HFFc6 (cell line): ENCODE results near the gene WDR33. TPM values are rescaled to one million over a fixed set of nuclear protein-coding genes. Genes with fewer than 3 reads are reported as not detected.

ENCODE experiments used
- DNase-seq: peaks from one replicate; pipeline ENCODE4 v3.0.0-alpha.2; 2018
- H3K27ac Mint-ChIP-seq: 2 replicates; pipeline ENCODE4 v1.8.0; 2020; ENCODE audit warnings: mild to moderate bottlenecking, mixed read lengths
- H3K27me3 Mint-ChIP-seq: 2 replicates; pipeline ENCODE4 v1.8.0; 2021; ENCODE audit warnings: mild to moderate bottlenecking, moderate library complexity, mixed read lengths; ENCODE audit not compliant: insufficient read depth
- H3K36me3 Mint-ChIP-seq: 2 replicates; pipeline ENCODE4 v1.8.0; 2021; ENCODE audit warnings: low read depth, mixed read lengths
- H3K4me1 Mint-ChIP-seq: 2 replicates; pipeline ENCODE4 v1.8.0; 2020; ENCODE audit warnings: low read depth, mixed read lengths
- H3K4me3 Mint-ChIP-seq: 2 replicates; pipeline ENCODE4 v1.8.0; 2020; ENCODE audit warnings: mild to moderate bottlenecking, moderate library complexity, mixed read lengths
- H3K9me3 Mint-ChIP-seq: 2 replicates; pipeline ENCODE4 v1.8.0; 2020; ENCODE audit warnings: mild to moderate bottlenecking, mixed read lengths
- total RNA-seq, 6 experiments: library from RNA; stranded (reverse); fragmentation: NEBNext Ultra II Directional; extraction: Animal tissue kit (Norgen Biotek cat#: 25700); gene quantifications; 2 replicates in 1 of 6; 3 replicates in 5 of 6; pipeline ENCODE4 v1.2.3, GENCODE V29; 2021
- TF ChIP-seq, protein P1 (sequence below): fragments of 200-600 bp; sonication (generic); IDR thresholded peaks from 2 replicates; pipeline ENCODE4 v1.5.0; 2021; ENCODE audit warnings: antibody characterized with exemption, mild to moderate bottlenecking

WDR33 gene
- total RNA-seq, 6 experiments from 2014 or later: 36.3 to 40.1 (median 39.4) TPM

DNA sequence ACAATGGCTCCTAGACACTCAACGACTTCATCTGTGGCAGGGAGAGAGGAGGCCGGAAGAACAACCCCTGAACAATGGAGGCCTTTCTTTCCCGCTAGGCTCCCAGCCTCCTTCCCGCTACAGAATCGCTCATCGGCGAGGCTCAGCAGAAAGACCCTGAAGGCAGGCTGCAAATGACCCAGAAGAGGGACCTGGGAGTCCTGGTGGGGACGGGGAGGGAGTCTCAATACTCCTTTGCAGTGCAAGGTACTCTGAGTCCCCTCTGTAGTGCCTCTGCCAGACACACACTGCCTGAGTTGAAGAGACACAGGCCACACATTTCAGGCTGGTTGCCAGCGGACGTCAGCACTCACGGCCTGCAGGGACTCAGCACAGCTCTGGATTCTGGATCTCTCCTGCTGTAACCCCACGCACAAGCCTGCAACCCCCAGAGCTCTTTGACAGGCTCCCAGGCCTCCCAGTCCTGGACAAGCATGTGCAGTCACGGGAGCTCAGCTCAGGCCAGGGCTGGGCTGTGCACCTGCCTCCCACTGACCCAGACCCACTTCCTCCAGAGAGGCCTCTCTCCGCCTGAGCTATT is 158.9 kb downstream of the WDR33 start:
- TF ChIP-seq, protein P1, sequence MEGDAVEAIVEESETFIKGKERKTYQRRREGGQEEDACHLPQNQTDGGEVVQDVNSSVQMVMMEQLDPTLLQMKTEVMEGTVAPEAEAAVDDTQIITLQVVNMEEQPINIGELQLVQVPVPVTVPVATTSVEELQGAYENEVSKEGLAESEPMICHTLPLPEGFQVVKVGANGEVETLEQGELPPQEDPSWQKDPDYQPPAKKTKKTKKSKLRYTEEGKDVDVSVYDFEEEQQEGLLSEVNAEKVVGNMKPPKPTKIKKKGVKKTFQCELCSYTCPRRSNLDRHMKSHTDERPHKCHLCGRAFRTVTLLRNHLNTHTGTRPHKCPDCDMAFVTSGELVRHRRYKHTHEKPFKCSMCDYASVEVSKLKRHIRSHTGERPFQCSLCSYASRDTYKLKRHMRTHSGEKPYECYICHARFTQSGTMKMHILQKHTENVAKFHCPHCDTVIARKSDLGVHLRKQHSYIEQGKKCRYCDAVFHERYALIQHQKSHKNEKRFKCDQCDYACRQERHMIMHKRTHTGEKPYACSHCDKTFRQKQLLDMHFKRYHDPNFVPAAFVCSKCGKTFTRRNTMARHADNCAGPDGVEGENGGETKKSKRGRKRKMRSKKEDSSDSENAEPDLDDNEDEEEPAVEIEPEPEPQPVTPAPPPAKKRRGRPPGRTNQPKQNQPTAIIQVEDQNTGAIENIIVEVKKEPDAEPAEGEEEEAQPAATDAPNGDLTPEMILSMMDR: no peak
- peak; percentile 15 for DNase-seq
- H3K36me3 Mint-ChIP-seq: no peaks in the 10 kb centered on the region; the same call in 1 of the 2 replicates
- no peaks in the 10 kb centered on the region; the same call in none of the 2 replicates for H3K27me3 Mint-ChIP-seq
- H3K27ac Mint-ChIP-seq: no peak overlapping the region; the same call in 1 of the 2 replicates
- no peak overlapping the region for H3K4me3 Mint-ChIP-seq
- H3K4me1 Mint-ChIP-seq: peaks cover 21% of the 10 kb centered on the region
- no peaks in the 10 kb centered on the region for H3K9me3 Mint-ChIP-seq

DNA sequence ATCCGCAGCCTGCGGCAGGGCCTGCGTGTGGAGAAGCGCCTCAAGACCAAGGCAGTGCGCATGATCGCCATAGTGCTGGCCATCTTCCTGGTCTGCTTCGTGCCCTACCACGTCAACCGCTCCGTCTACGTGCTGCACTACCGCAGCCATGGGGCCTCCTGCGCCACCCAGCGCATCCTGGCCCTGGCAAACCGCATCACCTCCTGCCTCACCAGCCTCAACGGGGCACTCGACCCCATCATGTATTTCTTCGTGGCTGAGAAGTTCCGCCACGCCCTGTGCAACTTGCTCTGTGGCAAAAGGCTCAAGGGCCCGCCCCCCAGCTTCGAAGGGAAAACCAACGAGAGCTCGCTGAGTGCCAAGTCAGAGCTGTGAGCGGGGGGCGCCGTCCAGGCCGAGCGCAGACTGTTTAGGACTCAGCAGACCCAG is 159.6 kb downstream of the WDR33 start:
- Mint-ChIP-seq H3K27me3 (no peaks in the 10 kb centered on the region; the same call in none of the 2 replicates), H3K36me3 (no peaks in the 10 kb centered on the region; the same call in 1 of the 2 replicates), H3K4me3 (no peak overlapping the region), H3K4me1 (peaks cover 28% of the 10 kb centered on the region), H3K9me3 (no peaks in the 10 kb centered on the region), H3K27ac (no peak overlapping the region)
- TF ChIP-seq, protein P1: no peak
- no peak for DNase-seq

Other genes with a start within 250 kb of the WDR33 start
- not detected for gene GPR17, start 165.0 kb downstream of the WDR33 start, total RNA-seq
- 10 to 100 TPM; 47.8 to 65.0 (median 59.1) TPM for gene LIMS2, start 135.6 kb downstream of the WDR33 start, total RNA-seq
- gene SFT2D3, start 109.7 kb downstream of the WDR33 start, total RNA-seq: 1 to 10 TPM; 2.5 to 3.2 (median 3.0) TPM
- 10 to 100 TPM; 36.4 to 46.8 (median 41.5) TPM for gene POLR2D, start 47.0 kb upstream of the WDR33 start, total RNA-seq
- gene AMMECR1L, start 74.8 kb upstream of the WDR33 start, total RNA-seq: 10 to 100 TPM; 13.9 to 18.2 (median 14.8) TPM
- gene SAP130, start 216.9 kb upstream of the WDR33 start, total RNA-seq: 10 to 100 TPM; 20.3 to 25.3 (median 22.4) TPM